ENCODE data around the gene SYN1.

Gene SYN1

GRCh38 chrX:47577424-47577823 lies 42.2 kb downstream of the SYN1 start:
- no peak overlapping the region for H3K27ac ChIP-seq (ENCODE audit: low read depth, low read length)
- H3K9ac ChIP-seq (ENCODE audit: low read length), result no peak overlapping the region
- peaks cover 0 to 20% of the 10 kb centered on the region in 2 donors for H3K27me3 ChIP-seq (ENCODE audit: control insufficient read depth in 1 of 2, insufficient read depth in 2 of 2, low read length in 2 of 2)
- no peaks in the 10 kb centered on the region for H3K9me3 ChIP-seq (ENCODE audit: low read length)
- H3K4me3 ChIP-seq (ENCODE audit: low read depth in 1 of 2, low read length in 2 of 2), result no peak overlapping the region
- H3K4me1 ChIP-seq (ENCODE audit: insufficient read depth, low read length), result peaks cover 7% of the 10 kb centered on the region
- H3K36me3 ChIP-seq (ENCODE audit: insufficient read depth, low read length), result no peaks in the 10 kb centered on the region

GRCh38 chrX:47576021-47576898 lies 43.4 kb downstream of the SYN1 start:
- no peak overlapping the region for H3K27ac ChIP-seq (ENCODE audit: low read depth, low read length)
- H3K4me3 ChIP-seq (ENCODE audit: low read depth in 1 of 2, low read length in 2 of 2), result no peak overlapping the region
- no peaks in the 10 kb centered on the region for H3K36me3 ChIP-seq (ENCODE audit: insufficient read depth, low read length)
- H3K27me3 ChIP-seq (ENCODE audit: control insufficient read depth in 1 of 2, insufficient read depth in 2 of 2, low read length in 2 of 2), result peaks cover 0 to 27% of the 10 kb centered on the region in 2 donors
- H3K9me3 ChIP-seq (ENCODE audit: low read length), result no peaks in the 10 kb centered on the region
- H3K9ac ChIP-seq (ENCODE audit: low read length), result no peak overlapping the region
- peaks cover 7% of the 10 kb centered on the region for H3K4me1 ChIP-seq (ENCODE audit: insufficient read depth, low read length)

DNA sequence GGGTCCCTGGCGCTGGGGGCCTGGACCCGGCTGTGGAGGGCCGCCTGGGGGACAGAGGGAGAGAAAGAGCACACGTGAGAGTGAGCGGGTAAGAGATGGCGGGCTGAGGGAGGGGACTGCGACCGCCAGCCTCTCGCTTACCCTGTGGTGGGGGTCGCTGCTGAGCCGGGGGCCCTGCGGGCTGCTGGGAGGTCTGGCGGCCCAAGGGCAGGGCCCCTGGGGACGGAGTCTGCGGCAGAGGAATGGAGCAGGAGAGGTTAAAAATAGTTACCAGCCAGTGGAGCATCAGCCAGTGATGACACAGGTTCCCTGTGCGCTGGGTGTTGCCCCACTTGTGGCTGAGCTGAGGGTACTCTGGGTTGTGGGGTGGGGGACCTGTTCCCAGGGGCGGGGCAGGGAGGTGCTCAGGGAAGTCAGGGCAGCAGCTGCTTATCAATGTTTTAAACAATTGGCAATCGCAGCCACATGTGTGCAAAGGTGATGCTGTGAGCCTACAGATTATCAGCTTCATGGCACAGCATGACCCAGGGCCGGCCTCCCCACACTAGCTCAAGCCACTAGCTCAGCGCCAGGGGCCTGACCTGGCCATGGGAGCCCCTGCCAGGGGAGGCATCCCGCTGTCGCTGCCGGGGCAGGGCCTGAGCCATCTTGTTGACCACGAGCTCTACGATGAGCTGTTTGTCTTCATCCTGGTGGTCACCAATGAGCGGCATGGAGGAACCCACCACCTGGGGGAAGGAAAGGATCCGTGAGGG lies 44.9 kb downstream of the SYN1 start:
- Histone ChIP-seq H3K4me1 (ENCODE audit: insufficient read depth, low read length) (peaks cover 7% of the 10 kb centered on the region), H3K36me3 (ENCODE audit: insufficient read depth, low read length) (peaks cover 7% of the 10 kb centered on the region), H3K27ac (ENCODE audit: low read depth, low read length) (no peak overlapping the region), H3K9ac (ENCODE audit: low read length) (no peak overlapping the region), H3K27me3 (ENCODE audit: control insufficient read depth in 1 of 2, insufficient read depth in 2 of 2, low read length in 2 of 2) (peaks cover 0 to 27% of the 10 kb centered on the region in 2 donors), H3K9me3 (ENCODE audit: low read length) (no peaks in the 10 kb centered on the region), H3K4me3 (ENCODE audit: low read depth in 1 of 2, low read length in 2 of 2) (no peak overlapping the region)

DNA sequence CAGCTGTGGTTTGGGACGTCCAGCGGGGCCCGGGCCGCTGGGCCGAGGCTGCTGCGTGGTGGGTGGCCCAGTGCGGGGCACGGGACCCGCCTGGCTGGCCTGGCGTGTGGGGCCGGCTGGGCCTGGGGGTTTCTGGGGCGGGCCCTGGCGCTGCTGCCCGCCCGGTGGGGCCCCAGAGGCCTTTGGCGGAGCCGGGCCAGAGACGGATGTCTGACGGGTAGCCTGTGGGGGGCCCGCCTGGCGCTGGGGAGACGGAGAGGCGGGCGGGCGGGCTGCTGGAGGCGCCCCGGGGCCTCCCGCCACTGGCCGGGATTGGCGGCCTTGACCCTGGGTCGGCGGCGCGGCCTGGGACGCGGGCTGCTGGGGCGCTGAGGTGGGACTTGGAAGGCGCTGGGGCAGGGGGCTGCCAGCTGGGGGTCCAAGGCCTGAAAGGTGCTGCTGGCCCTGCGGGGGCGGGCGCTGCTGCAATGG lies 45.5 kb downstream of the SYN1 start:
- H3K9ac ChIP-seq (ENCODE audit: low read length), result no peak overlapping the region
- H3K9me3 ChIP-seq (ENCODE audit: low read length), result no peaks in the 10 kb centered on the region
- peaks cover 0 to 27% of the 10 kb centered on the region in 2 donors for H3K27me3 ChIP-seq (ENCODE audit: control insufficient read depth in 1 of 2, insufficient read depth in 2 of 2, low read length in 2 of 2)
- peaks cover 13% of the 10 kb centered on the region for H3K36me3 ChIP-seq (ENCODE audit: insufficient read depth, low read length)
- peak overlapping the region in 1 of 2 donors; percentile 35 for H3K4me3 ChIP-seq (ENCODE audit: low read depth in 1 of 2, low read length in 2 of 2)
- peaks cover 7% of the 10 kb centered on the region for H3K4me1 ChIP-seq (ENCODE audit: insufficient read depth, low read length)
- H3K27ac ChIP-seq (ENCODE audit: low read depth, low read length), result no peak overlapping the region

- Histone ChIP-seq H3K4me3 (ENCODE audit: low read depth in 1 of 2, low read length in 2 of 2) (peak overlapping the region in 1 of 2 donors; percentile 35), H3K9ac (ENCODE audit: low read length) (no peak overlapping the region), H3K27ac (ENCODE audit: low read depth, low read length) (no peak overlapping the region), H3K9me3 (ENCODE audit: low read length) (no peaks in the 10 kb centered on the region), H3K4me1 (ENCODE audit: insufficient read depth, low read length) (peaks cover 7% of the 10 kb centered on the region), H3K27me3 (ENCODE audit: control insufficient read depth in 1 of 2, insufficient read depth in 2 of 2, low read length in 2 of 2) (peaks cover 0 to 27% of the 10 kb centered on the region in 2 donors), H3K36me3 (ENCODE audit: insufficient read depth, low read length) (peaks cover 18% of the 10 kb centered on the region)
Observed at GRCh38 chrX:47573341-47574075, 46.1 kb downstream of the SYN1 start.

GRCh38 chrX:47572773-47573340 lies 46.8 kb downstream of the SYN1 start:
- Histone ChIP-seq H3K9me3 (ENCODE audit: low read length) (no peaks in the 10 kb centered on the region), H3K4me3 (ENCODE audit: low read depth in 1 of 2, low read length in 2 of 2) (no peak overlapping the region), H3K36me3 (ENCODE audit: insufficient read depth, low read length) (peaks cover 25% of the 10 kb centered on the region), H3K4me1 (ENCODE audit: insufficient read depth, low read length) (peaks cover 7% of the 10 kb centered on the region), H3K27ac (ENCODE audit: low read depth, low read length) (no peak overlapping the region), H3K27me3 (ENCODE audit: control insufficient read depth in 1 of 2, insufficient read depth in 2 of 2, low read length in 2 of 2) (peaks cover 0 to 27% of the 10 kb centered on the region in 2 donors), H3K9ac (ENCODE audit: low read length) (no peak overlapping the region)

GRCh38 chrX:47571896-47572295 lies 47.8 kb downstream of the SYN1 start:
- peaks cover 34% of the 10 kb centered on the region for H3K36me3 ChIP-seq (ENCODE audit: insufficient read depth, low read length)

DNA sequence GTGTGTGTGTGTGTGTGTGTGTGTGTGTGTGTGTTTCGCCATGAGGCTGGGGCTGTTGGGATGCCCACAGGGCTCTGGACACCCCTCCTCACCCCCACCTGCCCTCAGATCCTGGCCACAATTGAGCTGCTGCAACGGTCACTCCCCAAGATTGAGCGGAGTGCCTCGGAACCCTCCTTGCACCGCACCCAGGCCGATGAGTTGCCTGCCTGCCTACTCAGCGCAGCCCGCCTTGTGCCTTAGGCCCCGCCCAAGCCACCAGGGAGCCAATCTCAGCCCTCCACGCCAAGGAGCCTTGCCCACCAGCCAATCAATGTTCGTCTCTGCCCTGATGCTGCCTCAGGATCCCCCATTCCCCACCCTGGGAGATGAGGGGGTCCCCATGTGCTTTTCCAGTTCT lies 48.4 kb downstream of the SYN1 start:
- Histone ChIP-seq H3K27ac (ENCODE audit: low read depth, low read length) (no peak overlapping the region), H3K9me3 (ENCODE audit: low read length) (no peaks in the 10 kb centered on the region), H3K9ac (ENCODE audit: low read length) (no peak overlapping the region), H3K4me1 (ENCODE audit: insufficient read depth, low read length) (peaks cover 7% of the 10 kb centered on the region), H3K27me3 (ENCODE audit: control insufficient read depth in 1 of 2, insufficient read depth in 2 of 2, low read length in 2 of 2) (peaks cover 0 to 27% of the 10 kb centered on the region in 2 donors), H3K36me3 (ENCODE audit: insufficient read depth, low read length) (peaks cover 39% of the 10 kb centered on the region), H3K4me3 (ENCODE audit: low read depth in 1 of 2, low read length in 2 of 2) (no peak overlapping the region)

More at GRCh38 chrX:47571896-47572295, 47.8 kb downstream of the SYN1 start:
- Histone ChIP-seq H3K27ac (ENCODE audit: low read depth, low read length) (no peak overlapping the region), H3K27me3 (ENCODE audit: control insufficient read depth in 1 of 2, insufficient read depth in 2 of 2, low read length in 2 of 2) (peaks cover 0 to 27% of the 10 kb centered on the region in 2 donors), H3K4me1 (ENCODE audit: insufficient read depth, low read length) (peaks cover 7% of the 10 kb centered on the region), H3K4me3 (ENCODE audit: low read depth in 1 of 2, low read length in 2 of 2) (no peak overlapping the region), H3K9me3 (ENCODE audit: low read length) (no peaks in the 10 kb centered on the region), H3K9ac (ENCODE audit: low read length) (no peak overlapping the region)

DNA sequence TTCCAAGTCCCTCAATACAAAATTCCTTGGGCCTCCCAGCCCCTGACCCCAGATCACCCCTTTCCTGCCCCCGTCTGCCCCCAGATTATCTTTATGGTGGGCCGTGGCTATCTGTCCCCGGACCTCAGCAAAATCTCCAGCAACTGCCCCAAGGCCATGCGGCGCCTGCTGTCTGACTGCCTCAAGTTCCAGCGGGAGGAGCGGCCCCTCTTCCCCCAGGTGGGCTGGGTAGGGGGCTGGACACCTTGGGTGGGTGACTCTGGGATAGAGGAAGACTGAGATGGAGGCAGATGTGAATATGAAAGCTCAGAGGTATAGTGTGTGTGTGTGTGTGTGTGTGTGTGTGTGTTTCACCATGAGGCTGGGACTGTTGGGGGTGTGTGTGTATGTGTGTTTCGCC lies 48.9 kb downstream of the SYN1 start:
- Histone ChIP-seq H3K27me3 (ENCODE audit: control insufficient read depth in 1 of 2, insufficient read depth in 2 of 2, low read length in 2 of 2) (peaks cover 0 to 27% of the 10 kb centered on the region in 2 donors), H3K9me3 (ENCODE audit: low read length) (no peaks in the 10 kb centered on the region), H3K36me3 (ENCODE audit: insufficient read depth, low read length) (peaks cover 39% of the 10 kb centered on the region), H3K4me3 (ENCODE audit: low read depth in 1 of 2, low read length in 2 of 2) (no peak overlapping the region), H3K9ac (ENCODE audit: low read length) (no peak overlapping the region), H3K4me1 (ENCODE audit: insufficient read depth, low read length) (peaks cover 7% of the 10 kb centered on the region), H3K27ac (ENCODE audit: low read depth, low read length) (no peak overlapping the region)

DNA sequence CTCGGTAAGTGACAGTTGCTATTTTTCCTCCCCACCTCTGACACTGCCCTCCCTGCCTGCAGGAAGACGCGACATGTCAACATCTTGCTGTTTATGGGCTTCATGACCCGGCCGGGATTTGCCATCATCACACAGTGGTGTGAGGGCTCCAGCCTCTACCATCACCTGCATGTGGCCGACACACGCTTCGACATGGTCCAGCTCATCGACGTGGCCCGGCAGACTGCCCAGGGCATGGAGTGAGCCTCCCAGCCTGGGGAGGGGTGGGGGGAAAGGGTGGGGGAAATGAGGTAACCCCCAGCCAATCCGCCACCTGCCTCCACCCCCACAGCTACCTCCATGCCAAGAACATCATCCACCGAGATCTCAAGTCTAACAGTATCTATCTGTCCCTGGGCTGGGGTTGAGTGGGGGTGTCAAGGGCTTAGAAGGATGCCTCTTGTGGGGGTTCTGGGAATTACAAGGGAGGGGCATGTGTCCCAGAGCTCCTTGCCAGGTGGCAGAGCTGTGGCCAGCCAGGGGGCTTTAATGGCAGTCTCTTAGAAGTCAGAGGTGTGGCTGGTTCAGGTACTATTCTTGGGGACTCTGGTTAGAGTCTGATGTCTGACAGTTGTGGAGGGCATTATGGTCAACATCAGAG lies 50.9 kb downstream of the SYN1 start:
- Histone ChIP-seq H3K4me3 (ENCODE audit: low read depth in 1 of 2, low read length in 2 of 2) (no peak overlapping the region), H3K27me3 (ENCODE audit: control insufficient read depth in 1 of 2, insufficient read depth in 2 of 2, low read length in 2 of 2) (peaks cover 0 to 18% of the 10 kb centered on the region in 2 donors), H3K9me3 (ENCODE audit: low read length) (no peaks in the 10 kb centered on the region), H3K36me3 (ENCODE audit: insufficient read depth, low read length) (peaks cover 47% of the 10 kb centered on the region), H3K27ac (ENCODE audit: low read depth, low read length) (no peak overlapping the region), H3K9ac (ENCODE audit: low read length) (no peak overlapping the region), H3K4me1 (ENCODE audit: insufficient read depth, low read length) (peaks cover 7% of the 10 kb centered on the region)

Measured in muscle layer of colon (tissue), 2 donors.